ENCODE results near the gene CDYL2. TPM values are rescaled to one million over a fixed set of nuclear protein-coding genes. Genes with fewer than 3 reads are reported as not detected.

CDYL2 gene
- total and polyA plus RNA-seq, 7 donors, result 1.2 to 8.8 (median 2.5) TPM

DNA sequence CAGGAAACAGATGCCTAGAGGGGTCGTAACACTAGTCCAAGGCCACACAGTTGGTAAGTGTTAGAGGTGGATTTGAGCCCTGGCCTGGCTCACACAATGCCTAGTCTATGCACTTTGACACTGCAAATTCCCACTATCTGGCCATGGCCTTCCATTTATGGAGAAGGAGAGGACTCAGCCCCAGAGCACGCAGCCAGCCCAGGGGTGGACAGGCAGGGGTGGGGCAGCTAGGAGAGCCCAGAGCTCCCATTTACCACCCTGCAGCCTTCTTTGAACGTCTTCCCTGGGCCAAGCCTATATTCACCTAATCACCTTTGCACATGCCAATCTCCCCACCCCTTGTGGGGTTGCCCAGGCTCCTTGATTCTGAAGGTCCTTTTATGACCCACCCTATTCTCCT, 182.4 kb downstream of the CDYL2 start:
- TF ChIP-seq, protein P1, sequence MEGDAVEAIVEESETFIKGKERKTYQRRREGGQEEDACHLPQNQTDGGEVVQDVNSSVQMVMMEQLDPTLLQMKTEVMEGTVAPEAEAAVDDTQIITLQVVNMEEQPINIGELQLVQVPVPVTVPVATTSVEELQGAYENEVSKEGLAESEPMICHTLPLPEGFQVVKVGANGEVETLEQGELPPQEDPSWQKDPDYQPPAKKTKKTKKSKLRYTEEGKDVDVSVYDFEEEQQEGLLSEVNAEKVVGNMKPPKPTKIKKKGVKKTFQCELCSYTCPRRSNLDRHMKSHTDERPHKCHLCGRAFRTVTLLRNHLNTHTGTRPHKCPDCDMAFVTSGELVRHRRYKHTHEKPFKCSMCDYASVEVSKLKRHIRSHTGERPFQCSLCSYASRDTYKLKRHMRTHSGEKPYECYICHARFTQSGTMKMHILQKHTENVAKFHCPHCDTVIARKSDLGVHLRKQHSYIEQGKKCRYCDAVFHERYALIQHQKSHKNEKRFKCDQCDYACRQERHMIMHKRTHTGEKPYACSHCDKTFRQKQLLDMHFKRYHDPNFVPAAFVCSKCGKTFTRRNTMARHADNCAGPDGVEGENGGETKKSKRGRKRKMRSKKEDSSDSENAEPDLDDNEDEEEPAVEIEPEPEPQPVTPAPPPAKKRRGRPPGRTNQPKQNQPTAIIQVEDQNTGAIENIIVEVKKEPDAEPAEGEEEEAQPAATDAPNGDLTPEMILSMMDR (IDR thresholded peaks at IDR 0.05), result no peak
- TF ChIP-seq POLR2A (IDR thresholded peaks at IDR 0.05) (no peak), POLR2AphosphoS5 (IDR thresholded peaks at IDR 0.05) (no peak), EP300 (IDR thresholded peaks at IDR 0.05) (no peak)
- Histone ChIP-seq H3K27me3 (no peaks in the 10 kb centered on the region), H3K4me3 (no peak overlapping the region), H3K9me3 (no peaks in the 10 kb centered on the region), H3K36me3 (no peaks in the 10 kb centered on the region), H3K27ac (no peak overlapping the region), H3K4me1 (no peaks in the 10 kb centered on the region)
- no peak for DNase-seq
- intact Hi-C loops (cut with DNase I), result no loop called here
- 84 to 93% methylated on average over 3 of the region's 3 CpGs for WGBS, 2 donors

DNA sequence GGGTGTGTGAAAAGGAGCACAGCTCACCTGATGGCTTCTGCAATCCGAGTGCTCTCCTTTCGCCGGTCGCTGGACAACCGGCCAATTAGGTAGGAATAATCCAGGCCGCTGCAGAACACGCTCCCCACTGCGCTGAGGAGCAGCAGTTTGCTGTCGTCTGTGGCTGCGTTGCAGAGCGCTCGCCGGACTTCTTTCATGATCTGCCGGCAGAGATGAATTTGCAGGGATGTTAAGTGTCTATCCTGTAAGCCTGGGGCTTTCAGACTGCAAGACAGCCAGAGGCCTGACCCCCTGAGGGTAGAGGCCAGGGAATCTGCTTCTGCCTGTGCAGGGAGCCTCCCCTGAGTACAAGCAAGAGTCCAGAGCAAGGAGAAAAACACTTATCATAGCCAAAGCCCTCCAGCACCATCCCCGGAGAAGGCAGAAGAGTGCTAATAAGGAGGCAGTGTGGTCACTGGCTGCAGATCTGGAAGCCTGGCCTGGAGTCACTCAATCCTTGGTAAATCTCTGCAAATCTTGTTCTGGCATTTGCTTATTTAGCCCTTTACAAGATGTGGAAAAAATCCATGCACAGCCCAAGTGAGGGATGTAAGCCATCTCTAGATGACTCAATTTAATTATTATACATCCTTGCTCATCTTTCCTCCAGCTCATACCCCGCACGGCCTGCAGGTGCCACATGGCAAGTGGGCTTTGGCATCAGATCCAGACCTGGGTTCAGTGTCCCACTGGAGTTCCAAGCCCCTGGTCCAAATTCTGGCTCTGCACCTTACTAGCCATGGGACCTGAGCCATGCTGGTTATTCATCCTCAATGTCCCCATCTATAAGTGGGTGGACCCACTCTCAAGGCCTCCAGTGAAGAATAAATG, 183.4 kb downstream of the CDYL2 start:
- no peaks in the 10 kb centered on the region for H3K4me1 ChIP-seq
- H3K9me3 ChIP-seq, result no peaks in the 10 kb centered on the region
- H3K27ac ChIP-seq, result no peak overlapping the region
- H3K4me3 ChIP-seq, result no peak overlapping the region
- H3K27me3 ChIP-seq, result no peaks in the 10 kb centered on the region
- intact Hi-C loops (cut with DNase I), result no loop called here
- TF ChIP-seq, protein P1 (IDR thresholded peaks at IDR 0.05), result no peak
- no peak for TF ChIP-seq EP300 (IDR thresholded peaks at IDR 0.05)
- TF ChIP-seq POLR2A (IDR thresholded peaks at IDR 0.05), result no peak
- TF ChIP-seq POLR2AphosphoS5 (IDR thresholded peaks at IDR 0.05), result no peak
- WGBS, 2 donors, result 90 to 96% methylated on average over 17 of the region's 17 CpGs
- H3K36me3 ChIP-seq, result no peaks in the 10 kb centered on the region
- DNase-seq, result no peak

DNA sequence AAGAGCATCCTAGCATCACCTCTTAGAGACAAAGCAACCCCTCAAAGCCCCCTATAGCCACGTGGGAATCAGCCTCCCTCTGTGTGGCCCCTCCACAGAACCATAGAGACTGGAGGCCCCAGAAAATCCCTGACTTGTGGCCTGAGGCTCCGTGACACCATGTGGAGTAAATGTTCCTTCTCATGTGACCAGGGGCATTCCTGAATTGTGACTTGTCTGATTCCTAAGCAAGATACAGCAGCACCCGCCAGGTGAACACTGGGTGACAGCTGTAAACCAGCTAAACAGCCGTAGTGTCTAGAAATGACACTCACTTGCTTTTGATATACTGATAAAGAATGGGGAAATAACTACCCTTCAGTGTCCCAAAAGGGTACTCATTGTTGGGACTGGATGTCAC, 184.6 kb downstream of the CDYL2 start:
- Histone ChIP-seq H3K36me3 (no peaks in the 10 kb centered on the region), H3K27ac (no peak overlapping the region), H3K27me3 (no peaks in the 10 kb centered on the region), H3K4me3 (no peak overlapping the region), H3K9me3 (no peaks in the 10 kb centered on the region), H3K4me1 (no peaks in the 10 kb centered on the region)
- 80 to 84% methylated on average over 4 of the region's 4 CpGs for WGBS, 2 donors
- no peak for DNase-seq
- intact Hi-C loops (cut with DNase I), result no loop called here
- TF ChIP-seq, protein P1 (IDR thresholded peaks at IDR 0.05), result no peak

DNA sequence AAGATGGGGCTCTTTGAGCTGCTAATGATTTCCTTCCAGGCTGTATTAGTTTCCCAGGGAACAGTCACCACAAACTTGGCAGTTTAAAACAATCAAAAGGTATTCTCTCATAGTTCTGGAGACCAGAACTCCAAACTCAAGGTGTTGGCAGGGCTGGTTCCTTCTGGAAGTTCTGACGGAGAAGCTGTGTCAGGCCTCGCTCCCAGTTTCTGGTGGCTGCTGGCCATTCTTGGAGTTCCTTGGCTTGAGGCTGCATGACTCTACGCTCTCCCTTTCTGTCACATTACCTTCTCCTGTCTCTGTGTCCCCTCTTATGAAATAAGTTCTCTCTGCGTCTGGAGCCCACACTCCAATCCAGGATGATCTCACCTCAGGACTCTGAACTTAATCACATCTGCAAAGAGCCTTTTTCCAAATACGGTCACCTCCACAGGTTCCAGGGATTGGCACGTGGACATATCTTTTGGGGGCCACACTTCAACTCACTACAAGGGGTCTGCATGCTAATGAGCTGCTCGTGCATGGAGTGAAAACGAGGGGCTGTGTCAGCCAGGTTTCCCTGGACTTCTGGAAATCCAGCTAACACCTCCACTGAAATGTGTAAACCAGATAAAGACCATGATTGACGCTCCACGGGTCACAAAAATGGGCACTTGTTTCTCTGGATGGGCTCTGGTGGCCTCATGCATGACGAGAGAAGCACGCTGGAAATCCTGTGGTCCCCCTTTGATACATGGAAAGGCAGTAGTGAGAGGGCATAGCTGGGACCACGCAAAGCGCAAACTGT, 185.3 kb downstream of the CDYL2 start:
- no peak for TF ChIP-seq EP300 (IDR thresholded peaks at IDR 0.05)
- no peak for TF ChIP-seq POLR2A (IDR thresholded peaks at IDR 0.05)
- no peak for TF ChIP-seq POLR2AphosphoS5 (IDR thresholded peaks at IDR 0.05)
- TF ChIP-seq, protein P1 (IDR thresholded peaks at IDR 0.05), result no peak
- no peaks in the 10 kb centered on the region for H3K4me1 ChIP-seq
- H3K36me3 ChIP-seq, result no peaks in the 10 kb centered on the region
- no peaks in the 10 kb centered on the region for H3K27me3 ChIP-seq
- H3K27ac ChIP-seq, result no peak overlapping the region
- DNase-seq, result no peak
- intact Hi-C loops (cut with DNase I), result no loop called here
- no peak overlapping the region for H3K4me3 ChIP-seq
- WGBS, 2 donors, result 92 to 95% methylated on average over 14 of the region's 14 CpGs
- no peaks in the 10 kb centered on the region for H3K9me3 ChIP-seq
